MM.1S (cell line): ENCODE results near the gene BMP7.

ENCODE experiments used
- DNase-seq: peaks from one replicate; pipeline ENCODE4 v3.0.0-alpha.2; 2015
- H2AFZ ChIP-seq: fragments of 300-600 bp; sonication (generic); 2 replicates; pipeline ENCODE4 v1.6.0; 2016; ENCODE audit warnings: antibody characterized with exemption, low read length
- H3F3A ChIP-seq: fragments of 300-600 bp; sonication (generic); 2 replicates; pipeline ENCODE4 v1.6.1; 2016; ENCODE audit warnings: mild to moderate bottlenecking, antibody characterized with exemption, low read length, moderate library complexity, mixed read lengths; ENCODE audit not compliant: insufficient read depth
- H3K27ac ChIP-seq: fragments of 300-600 bp; sonication (generic); 2 replicates; pipeline ENCODE4 v1.5.1; 2016; ENCODE audit warnings: mild to moderate bottlenecking, low read length
- H3K27me3 ChIP-seq: fragments of 300-600 bp; sonication (generic); replicated peaks from 2 replicates; pipeline ENCODE4 v1.6.0; 2016; ENCODE audit warnings: low read length; ENCODE audit not compliant: insufficient read depth
- H3K36me3 ChIP-seq: fragments of 300-600 bp; sonication (generic); replicated peaks from 2 replicates; pipeline ENCODE4 v1.6.1; 2016; ENCODE audit warnings: mild to moderate bottlenecking, low read length, mixed read lengths; ENCODE audit not compliant: insufficient read depth
- H3K4me1 ChIP-seq: fragments of 300-600 bp; sonication (generic); 2 replicates; pipeline ENCODE4 v1.6.1; 2016; ENCODE audit warnings: low read length, mixed read lengths
- H3K4me2 ChIP-seq: fragments of 300-600 bp; sonication (generic); 2 replicates; pipeline ENCODE4 v1.6.0; 2016; ENCODE audit warnings: low read depth, low read length
- H3K4me3 ChIP-seq: fragments of 300-600 bp; sonication (generic); 2 replicates; pipeline ENCODE4 v1.5.1; 2016; ENCODE audit warnings: low read length, mixed read lengths
- H3K79me2 ChIP-seq: fragments of 300-600 bp; sonication (generic); 2 replicates; pipeline ENCODE4 v1.6.1; 2016; ENCODE audit warnings: mixed run types, low read length, mixed read lengths
- H3K9ac ChIP-seq: fragments of 300-600 bp; sonication (generic); 2 replicates; pipeline ENCODE4 v1.6.1; 2016; ENCODE audit warnings: low read length, mixed read lengths
- H3K9me2 ChIP-seq: fragments of 300-600 bp; sonication (generic); replicated peaks from 2 replicates; pipeline ENCODE4 v1.6.1; 2016; ENCODE audit warnings: mild to moderate bottlenecking, low read length, mixed read lengths; ENCODE audit not compliant: insufficient read depth
- H3K9me3 ChIP-seq: fragments of 300-600 bp; sonication (generic); replicated peaks from 2 replicates; pipeline ENCODE4 v1.6.1; 2016; ENCODE audit warnings: mild to moderate bottlenecking, low read length, mixed read lengths; ENCODE audit not compliant: insufficient read depth
- H4K20me1 ChIP-seq: fragments of 300-600 bp; sonication (generic); 2 replicates; pipeline ENCODE4 v1.6.1; 2016; ENCODE audit warnings: mild to moderate bottlenecking, low read length, moderate library complexity, mixed read lengths; ENCODE audit not compliant: insufficient read depth
- CTCF ChIP-seq: fragments of 300-600 bp; sonication (generic); IDR thresholded peaks from 2 replicates; pipeline ENCODE4 v1.5.1; 2016; ENCODE audit warnings: antibody characterized with exemption, low read length, mixed read lengths
- EZH2 ChIP-seq: fragments of 300-600 bp; sonication (generic); optimal IDR thresholded peaks from 2 replicates; pipeline ENCODE3; 2017; ENCODE audit warnings: low read depth, mild to moderate bottlenecking, antibody characterized with exemption, low read length, mixed read lengths
- EZH2phosphoT487 ChIP-seq: fragments of 300-600 bp; sonication (generic); IDR thresholded peaks from 2 replicates; pipeline ENCODE4 v1.6.1; 2018; ENCODE audit warnings: antibody characterized with exemption, low read length

BMP7 gene

GRCh38 chr20:57197352-57198131 is 68.9 kb downstream of the BMP7 start:
- TF ChIP-seq EZH2 (no peak), CTCF (no peak), EZH2phosphoT487 (no peak)
- no peaks in the 10 kb centered on the region for H4K20me1 ChIP-seq
- no peaks in the 10 kb centered on the region for H3K9me3 ChIP-seq
- H3K36me3 ChIP-seq, result no peaks in the 10 kb centered on the region
- H3K79me2 ChIP-seq, result no peaks in the 10 kb centered on the region
- no peak overlapping the region for H3K27ac ChIP-seq
- H3K4me2 ChIP-seq, result no peak overlapping the region
- no peak overlapping the region for H3K9ac ChIP-seq
- H3K4me1 ChIP-seq, result no peaks in the 10 kb centered on the region
- no peak overlapping the region for H2AFZ ChIP-seq
- no peak for DNase-seq
- H3K27me3 ChIP-seq, result peaks cover 37% of the 10 kb centered on the region
- no peaks in the 10 kb centered on the region for H3K9me2 ChIP-seq
- no peaks in the 10 kb centered on the region for H3F3A ChIP-seq
- no peak overlapping the region for H3K4me3 ChIP-seq

- TF ChIP-seq CTCF (no peak), EZH2phosphoT487 (no peak), EZH2 (no peak)
- Histone ChIP-seq H3K9me3 (no peaks in the 10 kb centered on the region), H3K9me2 (no peaks in the 10 kb centered on the region), H3K27ac (no peak overlapping the region), H4K20me1 (no peaks in the 10 kb centered on the region), H3K79me2 (no peaks in the 10 kb centered on the region), H3F3A (no peaks in the 10 kb centered on the region), H2AFZ (no peak overlapping the region), H3K36me3 (no peaks in the 10 kb centered on the region), H3K4me3 (no peak overlapping the region), H3K9ac (no peak overlapping the region), H3K4me2 (no peak overlapping the region), H3K27me3 (peaks cover 31% of the 10 kb centered on the region), H3K4me1 (no peaks in the 10 kb centered on the region)
- DNase-seq, result no peak
Measured at GRCh38 chr20:57195469-57196100, 70.9 kb downstream of the BMP7 start.

GRCh38 chr20:57195023-57195422 is 71.4 kb downstream of the BMP7 start:
- H3K9me2 ChIP-seq, result no peaks in the 10 kb centered on the region
- no peaks in the 10 kb centered on the region for H3K9me3 ChIP-seq
- no peak overlapping the region for H3K27ac ChIP-seq
- H3K27me3 ChIP-seq, result peaks cover 29% of the 10 kb centered on the region
- H4K20me1 ChIP-seq, result no peaks in the 10 kb centered on the region
- no peaks in the 10 kb centered on the region for H3K4me1 ChIP-seq
- no peak overlapping the region for H3K4me3 ChIP-seq
- H3K36me3 ChIP-seq, result no peaks in the 10 kb centered on the region
- H3K4me2 ChIP-seq, result no peak overlapping the region
- TF ChIP-seq CTCF (no peak), EZH2 (no peak), EZH2phosphoT487 (no peak)
- no peak overlapping the region for H3K9ac ChIP-seq
- H2AFZ ChIP-seq, result no peak overlapping the region
- H3F3A ChIP-seq, result no peaks in the 10 kb centered on the region
- no peaks in the 10 kb centered on the region for H3K79me2 ChIP-seq
- no peak for DNase-seq
